Measurements from ENCODE around the gene CIAO2B.
"Not testable (repeated sequence)": the region's sequence is repeated elsewhere in the genome, so short reads cannot be mapped to it uniquely, and the experiment has no call there.

Gene CIAO2B

DNA sequence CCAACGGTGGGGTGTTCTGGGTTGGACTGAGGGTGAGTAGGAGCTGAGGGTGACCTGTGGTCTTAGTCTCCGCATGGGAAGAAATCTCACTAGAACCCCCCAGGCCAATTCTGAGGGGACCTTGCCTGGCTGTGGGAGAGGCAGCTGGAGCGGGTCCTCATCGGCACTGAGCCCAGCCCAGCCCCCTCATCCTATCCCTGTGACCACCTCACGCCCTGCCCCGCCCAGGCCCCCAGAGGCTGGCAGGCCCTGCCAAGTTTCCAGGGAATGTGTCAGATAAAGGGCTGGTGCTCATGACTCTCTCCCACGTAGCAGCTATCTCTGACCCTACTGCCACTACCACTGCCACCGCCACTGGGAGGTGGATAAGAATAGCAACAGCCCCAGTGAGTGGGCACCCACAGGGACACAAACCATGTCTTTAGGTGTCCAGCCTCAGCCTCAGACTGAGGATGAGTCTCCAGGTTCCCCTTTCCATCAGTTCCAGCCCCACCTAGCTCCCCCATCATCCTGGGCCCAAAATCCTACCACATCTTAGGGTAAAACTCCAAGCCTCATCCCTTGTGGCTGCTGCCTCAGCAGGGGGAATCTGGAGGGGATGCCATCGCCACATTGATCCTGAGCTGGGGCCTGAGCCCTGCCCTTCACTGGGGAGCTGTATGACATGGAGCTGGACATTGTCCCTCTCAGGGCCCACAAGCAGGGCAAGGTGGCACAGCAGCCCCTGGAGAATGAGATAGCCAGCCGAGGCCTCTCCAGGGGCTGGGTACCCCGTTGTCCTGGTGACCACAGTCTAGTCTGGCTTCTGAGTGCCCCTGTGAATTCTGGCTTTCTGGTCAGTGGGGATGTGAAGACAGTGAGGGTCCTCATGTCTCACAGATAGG, 30.4 kb downstream of the CIAO2B start:
- no peak for DNase-seq (ENCODE audit: low read depth)

DNA sequence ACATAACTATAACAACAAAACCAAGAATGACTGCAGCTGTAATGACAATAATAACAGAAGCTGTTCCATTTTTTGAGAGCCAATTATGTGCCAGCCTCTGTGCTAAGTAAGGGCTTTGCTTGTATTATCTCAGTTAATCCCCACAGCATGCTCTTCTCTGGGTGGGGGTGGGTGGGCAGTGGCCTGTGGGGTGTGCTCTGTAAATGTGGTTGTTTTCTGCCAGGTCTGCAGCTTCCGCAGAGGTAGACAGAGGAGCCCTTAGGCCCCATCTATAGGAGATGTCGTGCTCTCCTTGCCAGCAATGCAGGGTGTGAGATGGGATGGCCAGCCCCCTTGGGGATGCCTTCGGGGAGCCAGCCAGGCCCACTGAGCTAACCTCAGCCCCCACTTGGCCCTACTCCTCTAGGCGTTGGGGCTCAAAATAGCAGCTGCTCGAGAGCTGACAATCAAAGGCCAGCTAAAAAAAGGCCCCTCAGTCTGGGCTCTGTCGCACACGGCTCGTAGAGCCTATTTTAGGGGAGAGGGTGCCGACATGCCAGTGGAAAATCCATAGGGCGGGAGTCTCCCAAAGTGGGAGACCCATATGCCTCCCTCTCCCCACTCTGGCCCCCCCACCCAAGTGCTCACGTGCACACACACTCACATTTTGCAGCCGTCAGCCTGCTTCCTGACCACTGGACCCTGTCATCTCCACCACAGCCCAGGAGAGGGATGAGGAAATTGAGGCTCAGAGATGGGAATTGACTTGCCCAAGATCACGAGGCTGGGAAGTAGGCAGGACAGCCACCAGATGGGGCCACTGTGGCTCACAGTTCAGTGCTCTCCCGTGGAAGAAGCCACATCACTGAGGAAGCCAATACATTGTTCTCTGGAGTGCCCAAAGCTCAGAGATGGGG, 31.3 kb downstream of the CIAO2B start:
- no peak for DNase-seq (ENCODE audit: low read depth)

DNA sequence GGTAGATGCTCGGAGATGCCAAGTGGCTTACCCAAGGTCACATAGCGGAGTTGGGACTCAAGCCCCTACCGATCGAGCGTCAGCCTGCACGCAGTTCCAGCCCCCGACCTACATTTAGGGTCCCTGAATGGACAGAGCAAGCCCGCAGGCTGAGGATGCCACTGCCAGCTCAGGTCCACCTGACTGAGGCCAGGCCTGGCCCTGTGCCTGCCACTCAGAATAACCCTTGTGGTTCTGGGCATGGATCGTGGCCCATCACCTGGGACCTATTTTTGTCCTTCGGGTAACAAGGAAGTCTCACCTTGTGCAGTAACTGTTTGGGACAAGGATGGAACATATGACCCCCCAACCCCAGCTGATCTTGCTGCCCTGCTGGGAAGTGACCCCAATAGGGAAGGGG, 32.6 kb downstream of the CIAO2B start:
- DNase-seq (ENCODE audit: low read depth), result no peak

DNA sequence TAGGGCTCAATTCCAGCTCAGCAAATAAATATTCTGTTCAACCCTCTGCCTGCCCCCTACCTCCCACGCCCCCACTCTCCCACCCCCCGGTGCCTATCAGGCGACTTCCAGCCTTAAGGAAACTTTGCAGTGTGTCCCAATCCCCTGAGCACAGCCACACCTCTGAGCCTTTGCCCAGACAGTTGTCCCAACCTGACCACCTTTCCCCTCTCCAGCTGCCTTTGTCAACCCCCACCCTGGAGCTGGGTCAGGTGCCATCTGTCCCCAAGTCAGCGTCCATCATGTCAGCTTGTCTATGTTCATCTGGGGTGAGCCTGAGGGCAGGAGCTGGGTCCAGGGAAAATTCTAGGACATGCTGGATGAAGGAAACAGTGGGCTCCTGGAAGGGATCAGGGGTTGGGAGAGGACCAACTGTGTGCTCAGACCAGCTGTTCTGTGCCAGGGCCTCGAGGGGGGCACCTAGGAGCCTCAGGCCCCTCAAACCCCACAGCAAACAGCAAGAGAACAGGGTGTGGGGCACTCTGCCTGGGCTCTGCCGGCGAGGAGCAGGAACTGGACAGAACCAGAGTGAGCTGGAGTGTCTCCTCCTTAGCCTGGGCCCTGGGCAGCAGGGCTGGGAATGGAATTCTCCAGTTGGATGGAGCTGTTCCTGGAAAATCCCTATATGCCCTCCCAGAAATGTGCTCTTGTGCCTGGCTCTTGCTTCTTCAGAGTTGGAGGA, 33.3 kb downstream of the CIAO2B start:
- DNase-seq (ENCODE audit: low read depth), result no peak

DNA sequence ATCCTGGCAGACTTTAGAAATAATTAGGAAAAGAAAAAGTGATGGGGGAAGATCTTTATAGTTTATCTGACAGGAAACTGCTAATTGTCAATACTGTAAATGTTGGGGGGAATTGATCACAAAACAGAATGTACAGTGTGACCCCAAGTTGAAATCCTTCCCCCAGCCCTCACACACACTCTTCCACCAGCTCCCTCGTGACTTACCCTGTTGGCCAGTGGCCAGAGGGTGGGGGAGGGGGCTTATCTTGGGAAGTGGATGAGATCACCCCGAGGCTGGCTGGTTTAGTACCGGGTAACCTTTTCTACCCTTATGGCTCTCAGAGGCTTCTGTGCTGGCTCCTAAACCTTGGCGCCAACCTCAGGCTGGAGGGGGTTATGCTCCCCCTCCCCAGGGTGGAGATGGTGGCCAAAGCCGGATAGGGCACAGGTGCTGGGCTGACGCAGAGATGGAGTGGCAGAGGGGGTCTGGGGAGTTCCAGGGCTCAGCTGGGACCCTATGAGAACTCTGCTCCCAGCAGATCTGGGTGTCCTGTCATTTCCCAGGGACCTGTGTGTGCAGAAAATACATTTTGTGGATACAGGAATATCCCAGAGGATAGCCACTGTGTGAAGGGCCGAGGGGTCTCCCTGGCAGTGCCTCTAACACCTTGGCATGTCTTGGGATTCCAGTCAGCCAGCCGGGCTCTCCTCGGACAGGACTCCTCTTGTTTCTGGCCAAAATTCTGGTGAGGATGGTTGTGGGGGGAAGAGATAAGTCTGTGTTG, 34.1 kb downstream of the CIAO2B start:
- peak; percentile 79 for DNase-seq (ENCODE audit: low read depth)

DNA sequence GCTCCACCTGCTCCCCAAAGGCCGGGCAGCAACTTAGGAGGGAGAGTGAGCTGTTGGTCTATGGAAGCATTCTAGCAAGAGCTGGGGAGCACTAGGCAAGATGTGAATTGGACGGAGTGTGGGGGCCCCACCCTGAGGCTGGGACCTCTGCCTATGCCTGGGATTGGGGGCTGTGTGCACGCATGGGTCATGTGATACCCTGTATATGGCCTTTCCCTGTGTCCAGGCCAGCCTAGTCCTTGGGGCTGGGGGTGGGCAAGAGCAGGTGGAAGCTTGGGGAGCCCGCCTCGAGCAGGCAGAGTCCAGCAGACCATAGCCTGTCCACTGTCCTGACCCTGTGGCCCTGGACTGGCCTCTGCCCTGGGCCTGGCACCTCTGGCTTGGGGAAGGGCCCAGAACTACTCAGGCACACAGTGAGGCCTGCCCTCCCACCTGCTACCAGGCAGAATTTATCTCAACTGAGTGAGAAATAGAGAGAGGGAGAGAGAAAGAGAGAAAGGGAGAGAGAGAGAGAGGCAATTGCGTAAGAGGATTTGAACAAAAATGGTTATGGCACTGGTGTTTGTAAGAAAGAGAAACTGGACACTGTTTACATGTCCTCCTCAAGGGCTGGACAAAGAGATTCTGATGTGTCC, 34.8 kb downstream of the CIAO2B start:
- peak; percentile 32 for DNase-seq (ENCODE audit: low read depth)

DNA sequence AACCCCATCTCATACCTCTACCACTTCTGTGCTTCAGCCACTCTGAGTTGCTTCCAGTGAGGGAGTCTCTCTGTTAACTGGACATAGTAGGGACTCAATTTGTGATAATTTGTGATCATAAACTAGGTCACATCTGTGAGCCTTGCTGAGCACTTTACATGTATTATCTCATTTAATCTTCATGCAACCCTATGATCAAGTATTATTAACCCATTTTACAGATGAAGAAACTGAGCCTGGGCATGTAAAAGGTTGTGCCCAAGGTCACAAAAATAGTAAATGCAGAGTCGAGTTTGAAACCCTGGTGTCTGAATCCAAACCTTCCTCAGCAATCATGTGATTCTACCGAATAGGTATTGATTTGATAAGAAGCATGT, 35.3 kb downstream of the CIAO2B start:
- no peak for DNase-seq (ENCODE audit: low read depth)

DNA sequence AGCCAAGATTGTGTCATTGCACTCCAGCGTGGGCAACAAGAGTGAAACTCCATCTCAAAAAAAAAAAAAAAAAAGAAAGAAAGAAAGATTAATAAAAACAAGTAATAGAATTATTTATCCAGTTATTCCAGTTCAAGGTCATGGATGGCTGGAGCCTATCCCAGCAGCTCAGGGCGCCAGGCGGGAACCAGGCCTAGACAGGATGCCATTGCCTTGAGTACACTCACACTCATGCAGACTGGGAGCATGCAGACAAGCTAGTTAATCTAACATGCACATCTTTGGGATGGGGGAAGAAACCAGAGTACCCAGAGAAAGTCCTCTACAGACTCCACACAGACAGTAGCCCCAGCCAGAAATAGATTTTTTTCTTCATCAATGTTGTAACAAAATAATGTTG, 36.0 kb downstream of the CIAO2B start:
- peak; percentile 51 for DNase-seq (ENCODE audit: low read depth)

DNA sequence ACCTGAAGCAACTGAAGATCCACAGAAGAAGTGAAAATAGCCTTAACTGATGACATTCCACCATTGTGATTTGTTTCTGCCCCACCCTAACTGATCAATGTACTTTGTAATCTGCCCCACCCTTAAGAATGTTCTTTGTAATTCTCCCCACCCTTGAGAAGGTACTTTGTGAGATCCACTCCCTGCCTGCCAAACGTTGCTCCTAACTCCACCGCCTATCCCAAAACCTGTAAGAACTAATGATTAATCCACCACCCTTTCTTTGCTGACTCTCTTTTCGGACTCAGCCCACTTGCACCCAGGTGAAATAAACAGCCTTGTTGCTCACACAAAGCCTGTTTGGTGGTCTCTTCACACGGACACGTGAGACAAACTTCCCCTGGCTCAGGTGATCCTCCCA, 37.5 kb downstream of the CIAO2B start:
- not testable (repeated sequence) for DNase-seq (ENCODE audit: low read depth)

DNA sequence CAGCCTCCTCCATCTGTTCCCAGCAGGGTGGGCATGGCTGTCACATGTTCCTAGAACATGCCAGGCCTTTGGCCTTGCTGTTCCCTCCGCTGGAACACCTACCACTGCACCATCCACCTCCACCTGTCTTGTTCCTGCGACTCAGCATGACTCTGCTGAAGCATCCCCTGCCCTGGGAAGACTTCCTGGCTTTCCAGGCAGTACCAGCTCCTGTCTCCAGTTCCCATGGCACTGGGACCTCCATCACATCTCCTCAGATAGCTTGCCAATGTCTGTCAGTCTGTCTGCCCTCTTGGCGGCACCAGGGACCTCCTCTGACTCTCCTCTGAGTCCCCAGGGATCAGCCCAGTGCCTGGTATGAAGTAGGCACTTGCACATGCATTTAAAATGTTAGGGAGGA, 38.2 kb downstream of the CIAO2B start:
- no peak for DNase-seq (ENCODE audit: low read depth)

DNA sequence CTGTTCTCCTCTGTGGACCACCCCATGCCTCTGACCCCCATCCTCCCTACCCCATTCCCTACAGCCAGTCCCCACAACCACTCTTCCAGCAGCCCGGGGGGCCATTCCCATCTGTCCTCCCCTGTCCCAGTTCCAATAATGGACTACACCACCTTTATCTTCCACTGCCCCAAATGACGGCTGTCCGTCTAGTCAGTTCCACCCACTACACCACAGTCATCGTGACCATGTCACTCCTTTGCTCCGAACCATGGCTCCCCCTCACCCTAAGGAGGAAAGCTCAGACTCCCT, 38.6 kb downstream of the CIAO2B start:
- no peak for DNase-seq (ENCODE audit: low read depth)

DNA sequence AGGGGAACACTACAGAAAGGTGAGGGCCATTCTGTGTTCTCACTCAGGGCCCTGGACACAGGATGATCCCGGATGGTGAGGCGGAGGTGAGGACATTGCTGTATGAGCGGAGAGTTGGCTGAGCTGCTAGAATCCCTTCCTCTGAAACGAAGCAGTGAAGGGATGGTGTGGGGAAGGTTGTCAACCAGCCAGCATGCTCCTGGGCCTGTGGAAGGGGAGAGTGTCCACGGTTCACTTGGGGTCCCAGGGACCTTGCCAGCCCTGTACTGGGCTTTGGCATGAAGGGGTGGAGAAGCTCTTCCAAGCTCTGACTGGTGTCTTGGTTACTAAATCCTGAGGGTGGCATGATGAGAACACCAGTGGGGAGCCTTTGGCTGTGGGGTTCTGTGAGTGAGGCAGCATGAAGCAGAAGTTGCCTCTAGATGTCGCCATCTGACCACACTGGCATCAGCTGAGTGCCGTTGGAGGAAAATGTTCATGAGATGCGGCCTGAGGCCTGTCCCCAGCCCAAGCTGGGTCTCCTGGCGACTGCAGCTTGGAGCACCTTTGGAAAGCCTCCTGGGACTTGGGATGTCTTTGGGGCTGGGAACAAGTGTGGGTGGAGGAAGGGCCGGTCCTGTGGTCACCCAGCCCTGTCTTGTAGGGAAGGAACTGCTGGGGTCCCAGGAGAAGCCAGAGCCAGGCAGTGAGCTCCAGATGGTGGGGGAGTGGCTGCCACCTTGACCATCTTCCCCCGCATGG, 39.1 kb downstream of the CIAO2B start:
- peak; percentile 80 for DNase-seq (ENCODE audit: low read depth)

DNA sequence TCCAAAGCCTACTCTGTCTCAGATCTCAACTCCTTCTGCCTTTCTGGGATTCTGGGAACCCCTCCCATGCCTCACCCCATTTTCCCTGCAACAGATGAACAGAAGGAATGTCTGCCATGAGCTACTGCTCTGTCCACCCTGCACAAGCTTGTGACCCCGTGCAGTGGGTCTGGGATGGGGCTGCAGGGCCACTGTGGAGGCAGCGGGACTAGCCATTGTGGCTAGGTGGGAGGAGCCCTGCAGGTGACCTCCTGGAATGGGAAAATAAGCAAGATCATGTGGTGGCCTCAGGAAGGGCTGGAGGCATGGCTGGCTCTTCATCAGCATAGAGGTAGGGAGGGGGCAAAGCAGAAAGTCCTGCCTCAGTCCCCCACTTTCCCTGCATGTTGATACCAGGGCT, 40.1 kb downstream of the CIAO2B start:
- DNase-seq (ENCODE audit: low read depth), result no peak

DNA sequence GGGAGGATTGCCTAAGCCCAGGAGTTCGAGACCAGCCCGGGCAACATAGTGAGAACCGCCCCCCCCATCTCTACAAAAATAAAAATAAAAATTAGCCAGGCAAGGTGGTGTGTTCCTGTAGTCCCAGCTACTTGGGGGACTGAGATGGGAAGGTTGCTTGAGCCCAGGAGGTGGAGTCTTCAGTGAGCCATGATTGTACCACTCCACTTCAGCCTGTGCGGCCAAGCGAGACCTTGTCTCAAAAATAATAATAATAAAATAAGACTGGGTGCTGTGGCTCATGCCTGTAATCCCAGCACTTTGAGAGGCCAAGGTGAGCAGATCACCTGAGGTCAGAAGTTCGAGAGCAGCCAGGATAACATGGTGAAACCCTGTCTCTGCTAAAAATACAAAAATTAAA, 42.4 kb downstream of the CIAO2B start:
- DNase-seq (ENCODE audit: low read depth), result no peak

DNA sequence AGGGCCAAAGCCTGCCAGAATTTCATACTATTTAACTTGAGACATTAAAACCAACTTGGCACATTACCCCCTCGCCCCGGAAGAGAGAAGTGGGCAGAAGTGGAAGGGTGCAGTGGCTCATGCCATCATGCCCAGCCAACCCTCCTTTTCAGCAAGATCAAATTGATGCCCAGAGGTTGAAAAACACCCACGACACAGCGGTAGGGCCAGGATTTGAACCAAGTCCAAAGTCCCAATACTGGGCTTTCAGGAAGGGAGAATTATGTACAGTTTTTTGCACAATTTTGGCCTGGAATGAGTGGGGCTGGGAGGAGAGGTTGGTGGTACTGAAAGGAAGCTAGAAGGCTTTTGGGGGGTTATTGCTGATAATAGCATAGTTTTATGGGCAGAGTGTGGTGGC, 42.8 kb downstream of the CIAO2B start:
- DNase-seq (ENCODE audit: low read depth), result no peak

DNA sequence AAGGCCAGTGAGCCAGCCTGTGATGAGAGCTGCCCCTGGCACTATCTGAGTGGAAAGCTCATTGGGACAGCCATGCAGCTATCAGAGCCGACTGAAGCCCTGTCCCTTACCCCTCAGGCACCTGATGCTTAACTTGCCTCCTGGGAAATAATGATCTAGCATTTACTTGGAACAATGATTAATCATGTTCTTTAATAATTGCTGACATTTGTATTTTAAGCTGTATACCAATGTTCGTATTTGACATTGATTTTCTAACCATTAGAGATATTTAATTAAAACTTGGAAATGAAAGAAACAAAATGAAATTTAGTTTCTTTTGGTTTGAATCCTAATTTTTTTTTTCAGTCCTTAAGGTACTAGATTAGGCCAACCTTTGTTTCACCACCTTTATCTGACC, 43.4 kb downstream of the CIAO2B start:
- DNase-seq (ENCODE audit: low read depth), result no peak

DNA sequence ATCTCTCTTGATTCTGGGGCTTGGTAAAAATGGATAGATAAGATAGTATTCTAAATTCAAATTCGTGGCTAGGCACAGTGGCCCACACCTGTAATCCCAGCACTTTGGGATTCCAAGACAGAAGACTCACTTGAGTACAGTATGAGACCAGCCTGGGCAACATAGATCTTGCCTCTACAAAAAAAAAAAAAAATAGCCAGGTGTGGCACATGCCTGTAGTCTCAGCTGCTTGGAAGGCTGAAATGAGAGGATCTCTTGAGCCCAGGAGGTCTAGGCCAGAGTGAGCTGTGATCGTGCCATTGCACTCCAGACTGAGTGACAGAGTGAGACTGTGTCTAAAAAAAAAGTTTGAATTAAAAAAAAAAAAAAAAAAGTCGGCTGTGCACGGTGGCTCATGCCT, 44.6 kb downstream of the CIAO2B start:
- DNase-seq (ENCODE audit: low read depth), result no peak

DNA sequence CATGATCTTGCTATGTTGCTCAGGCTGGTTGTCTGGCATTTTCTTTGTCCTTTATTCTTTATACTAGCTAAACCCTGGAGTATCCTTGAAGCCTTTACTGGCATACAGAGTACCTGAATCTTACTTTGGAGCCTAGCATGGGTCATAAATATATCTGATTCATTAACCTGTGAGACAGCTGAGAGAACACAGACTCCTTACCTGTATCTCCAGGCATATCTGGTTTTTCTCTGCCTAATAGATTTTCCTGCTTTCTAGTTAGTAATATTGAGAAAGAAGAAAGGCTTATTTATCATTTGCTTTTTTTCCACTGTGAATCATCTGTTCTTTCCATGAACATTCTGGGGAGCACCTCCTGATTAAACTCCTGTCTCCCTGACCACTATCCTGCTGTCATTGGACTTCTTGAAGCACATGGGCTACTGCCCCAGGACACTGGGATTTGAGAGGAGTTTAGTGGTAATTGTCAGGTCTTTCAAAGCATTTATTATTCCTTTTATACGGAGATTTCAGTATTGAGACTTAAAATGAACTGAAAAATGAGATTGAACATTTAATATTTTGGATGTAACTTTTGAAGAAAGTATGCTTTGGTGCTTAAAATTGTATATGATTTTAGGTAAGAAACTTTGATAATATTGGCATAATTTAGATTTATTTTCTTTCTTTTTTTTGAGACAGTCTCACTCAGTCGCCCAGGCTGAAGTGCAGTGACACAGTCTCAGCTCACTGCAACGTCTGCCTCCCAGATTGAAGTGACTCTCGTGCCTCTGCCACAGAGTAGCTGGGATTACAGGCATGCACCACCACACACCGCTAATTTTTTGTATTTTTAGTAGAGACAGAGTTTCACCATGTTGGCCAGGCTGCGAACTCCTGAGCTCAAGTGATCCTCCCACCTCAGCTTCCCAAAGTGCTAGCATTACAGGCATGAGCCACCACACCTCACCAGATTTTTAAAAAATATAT, 45.3 kb downstream of the CIAO2B start:
- DNase-seq (ENCODE audit: low read depth), result no peak

DNA sequence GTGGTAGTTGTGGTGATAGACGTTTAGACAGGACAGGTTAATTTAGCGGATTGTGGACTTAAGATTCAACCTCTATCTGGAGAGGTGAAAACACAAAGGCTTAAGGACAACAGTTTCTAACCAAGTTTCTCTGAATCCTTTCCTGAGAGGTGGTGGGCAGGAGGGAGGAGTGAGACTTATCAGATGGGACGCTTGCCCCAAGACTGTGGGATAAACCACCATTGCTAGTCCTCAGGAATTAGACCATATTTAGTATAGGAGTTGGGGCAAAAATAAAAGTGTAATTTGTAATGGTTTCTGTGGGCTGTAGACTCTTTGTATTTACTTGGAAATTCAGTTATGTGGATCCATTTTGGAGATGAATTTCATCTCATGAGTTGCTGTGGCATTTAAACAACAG, 47.3 kb downstream of the CIAO2B start:
- no peak for DNase-seq (ENCODE audit: low read depth)

DNA sequence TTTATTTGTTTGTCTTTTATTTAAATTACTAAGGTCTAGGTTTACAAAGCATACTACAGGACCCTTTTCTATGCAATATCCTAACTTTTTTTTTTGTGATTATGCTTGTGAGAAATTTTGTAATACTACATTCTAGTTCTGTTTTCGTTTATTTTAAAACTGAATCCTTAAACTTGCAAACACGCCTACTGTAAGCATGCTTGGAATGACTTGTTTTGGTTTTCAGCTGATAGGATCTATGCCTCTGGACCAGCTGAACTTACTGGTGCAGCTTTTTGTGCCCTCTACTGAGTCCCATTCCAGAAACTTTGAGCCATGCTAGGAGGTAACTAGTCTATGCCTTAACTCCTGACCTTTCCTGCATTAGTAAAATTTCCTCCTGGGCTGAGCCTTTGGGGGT, 47.9 kb downstream of the CIAO2B start:
- no peak for DNase-seq (ENCODE audit: low read depth)
